HepG2 (cell line): ENCODE results near the gene CDHR1.

ENCODE experiments used
- CTCF ChIP-seq: sonication (generic); formaldehyde crosslinking; IDR thresholded peaks from 2 replicates; pipeline ENCODE4 v1.5.0; 2020; ENCODE audit warnings: mild to moderate bottlenecking, missing genetic modification reagents, moderate library complexity
- DBP ChIP-seq: sonication (generic); formaldehyde crosslinking; IDR thresholded peaks from 2 replicates; pipeline ENCODE4 v1.4.0; 2020; ENCODE audit warnings: missing genetic modification reagents; ENCODE audit errors: not compliant biosample characterization
- MAFK ChIP-seq, 2 experiments: IDR thresholded peaks in 1 of 2; conservative IDR thresholded peaks in 1 of 2; 2 replicates each; pipeline ENCODE4 v1.6.1; 2011; ENCODE audit warnings: improper control_type of control experiment in 2 of 2, low read length in 2 of 2
- MED8 ChIP-seq: sonication (generic); formaldehyde crosslinking; IDR thresholded peaks from 2 replicates; pipeline ENCODE4 v1.8.1; 2023; ENCODE audit warnings: mild to moderate bottlenecking, missing genetic modification reagents; ENCODE audit not compliant: insufficient replicate concordance
- REPIN1 ChIP-seq: sonication (generic); formaldehyde crosslinking; IDR thresholded peaks from 2 replicates; pipeline ENCODE4 v1.8.0; 2022; ENCODE audit warnings: missing genetic modification reagents, low read depth, mild to moderate bottlenecking, borderline replicate concordance
- REST ChIP-seq, 2 experiments: IDR thresholded peaks; 2 replicates each; pipeline ENCODE4 v1.6.1; 2011 to 2012; ENCODE audit warnings: low read length in 2 of 2, borderline replicate concordance in 1 of 2, low read depth in 1 of 2, mild to moderate bottlenecking in 1 of 2, moderate library complexity in 1 of 2
- ZNF484 ChIP-seq: sonication (generic); formaldehyde crosslinking; IDR thresholded peaks from 2 replicates; pipeline ENCODE4 v1.5.1; 2020; ENCODE audit warnings: mild to moderate bottlenecking, low read depth, missing genetic modification reagents, borderline replicate concordance
- ZSCAN21 ChIP-seq: sonication (generic); formaldehyde crosslinking; IDR thresholded peaks from 2 replicates; pipeline ENCODE4 v1.8.0; 2022; ENCODE audit warnings: mild to moderate bottlenecking, missing genetic modification reagents, moderate library complexity, borderline replicate concordance

- no peak for TF ChIP-seq ZNF484 (CRISPR knock-in tag)
- no peak for TF ChIP-seq DBP
- no peak for TF ChIP-seq MED8 (CRISPR knock-in tag)
- no peak for TF ChIP-seq REST (IDR thresholded peaks at IDR 0.05; ENCODE audit: borderline replicate concordance in 1 of 2, low read depth in 1 of 2, low read length in 2 of 2)
- no peak for TF ChIP-seq REPIN1 (CRISPR knock-in tag)
- TF ChIP-seq MAFK (conservative IDR thresholded peaks at IDR 0.05 in 1 of 2, IDR thresholded peaks at IDR 0.05 in 1 of 2; ENCODE audit: low read length in 2 of 2): no peak
- TF ChIP-seq CTCF (CRISPR knock-in tag): no peak
- TF ChIP-seq ZSCAN21 (CRISPR knock-in tag): no peak
Measured at GRCh38 chr10:84258034-84258695, 63.8 kb downstream of the CDHR1 start.
